ENCODE results near the gene CAPN1. TPM values are rescaled to one million over a fixed set of nuclear protein-coding genes. Genes with fewer than 3 reads are reported as not detected.
A peak's percentile ranks its signal among the peaks of the same experiment; 100 is the strongest.

Gene CAPN1
- total RNA-seq, 1 donor from 2014 or later = 225 TPM

DNA sequence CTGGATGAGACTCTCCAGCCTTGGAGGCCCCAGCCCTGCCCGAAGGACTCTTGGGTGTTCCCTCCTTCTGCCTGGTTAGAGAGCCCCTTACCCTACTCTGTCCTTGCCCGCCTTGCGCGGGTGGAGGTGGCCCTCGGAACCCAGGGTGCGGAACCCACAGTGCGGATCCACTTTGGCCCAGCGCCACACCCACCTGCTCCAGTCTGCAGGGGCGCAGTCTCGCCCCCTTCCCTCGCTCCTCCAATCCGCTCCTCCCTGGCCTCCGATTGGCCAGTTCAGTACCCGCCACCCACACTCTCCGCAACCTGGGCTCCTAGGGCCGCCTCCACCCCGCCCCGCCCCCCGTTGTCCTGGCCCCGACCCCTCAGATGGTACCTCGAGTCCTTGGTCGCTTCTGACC lies 2.4 kb downstream of the CAPN1 start:
- Mint-ChIP-seq H3K27me3 (no peaks in the 10 kb centered on the region), H3K9me3 (no peaks in the 10 kb centered on the region), H3K36me3 (peaks cover 12% of the 10 kb centered on the region), H3K4me1 (ENCODE audit: unreplicated experiment) (peaks cover 11% of the 10 kb centered on the region), H3K4me3 (peak overlapping the region; percentile 95), H3K27ac (peak overlapping the region; percentile 96)
- DNase-seq (ENCODE audit: extremely low spot score, unreplicated experiment) = no peak
- no peak for TF ChIP-seq CTCF (conservative IDR thresholded peaks at IDR 0.05)

- peak overlapping the region; percentile 21 for H3K27ac Mint-ChIP-seq
- no peak for TF ChIP-seq CTCF (conservative IDR thresholded peaks at IDR 0.05)
- DNase-seq (ENCODE audit: extremely low spot score, unreplicated experiment) = no peak
- H3K9me3 Mint-ChIP-seq = no peaks in the 10 kb centered on the region
- H3K4me1 Mint-ChIP-seq (ENCODE audit: unreplicated experiment) = peaks cover 11% of the 10 kb centered on the region
- no peak overlapping the region for H3K4me3 Mint-ChIP-seq
- H3K27me3 Mint-ChIP-seq = no peaks in the 10 kb centered on the region
- H3K36me3 Mint-ChIP-seq = peaks cover 22% of the 10 kb centered on the region
These were observed 3.4 kb downstream of the CAPN1 start for GRCh38 chr11:65185171-65185570.

DNA sequence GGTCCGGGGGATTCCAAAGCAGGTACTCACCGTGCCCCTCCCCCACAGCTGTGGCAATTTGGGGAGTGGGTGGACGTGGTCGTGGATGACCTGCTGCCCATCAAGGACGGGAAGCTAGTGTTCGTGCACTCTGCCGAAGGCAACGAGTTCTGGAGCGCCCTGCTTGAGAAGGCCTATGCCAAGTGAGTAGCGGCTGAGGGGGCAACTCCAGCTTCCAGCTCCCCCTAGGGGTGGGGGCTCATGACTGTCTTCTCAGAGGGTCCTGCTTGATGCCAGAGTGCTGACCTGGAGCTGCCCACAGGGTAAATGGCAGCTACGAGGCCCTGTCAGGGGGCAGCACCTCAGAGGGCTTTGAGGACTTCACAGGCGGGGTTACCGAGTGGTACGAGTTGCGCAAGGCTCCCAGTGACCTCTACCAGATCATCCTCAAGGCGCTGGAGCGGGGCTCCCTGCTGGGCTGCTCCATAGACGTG lies 4.2 kb downstream of the CAPN1 start:
- DNase-seq (ENCODE audit: extremely low spot score, unreplicated experiment) = no peak
- peaks cover 11% of the 10 kb centered on the region for H3K4me1 Mint-ChIP-seq (ENCODE audit: unreplicated experiment)
- peaks cover 26% of the 10 kb centered on the region for H3K36me3 Mint-ChIP-seq
- H3K4me3 Mint-ChIP-seq = no peak overlapping the region
- TF ChIP-seq CTCF (conservative IDR thresholded peaks at IDR 0.05) = no peak
- H3K27ac Mint-ChIP-seq = no peak overlapping the region
- H3K9me3 Mint-ChIP-seq = no peaks in the 10 kb centered on the region
- no peaks in the 10 kb centered on the region for H3K27me3 Mint-ChIP-seq

GRCh38 chr11:65186701-65187100 lies 5.0 kb downstream of the CAPN1 start:
- Mint-ChIP-seq H3K9me3 (no peaks in the 10 kb centered on the region), H3K36me3 (peaks cover 26% of the 10 kb centered on the region), H3K4me1 (ENCODE audit: unreplicated experiment) (peaks cover 11% of the 10 kb centered on the region), H3K27me3 (no peaks in the 10 kb centered on the region), H3K27ac (peak overlapping the region; percentile 31), H3K4me3 (no peak overlapping the region)
- TF ChIP-seq CTCF (conservative IDR thresholded peaks at IDR 0.05) = no peak
- DNase-seq (ENCODE audit: extremely low spot score, unreplicated experiment) = no peak

GRCh38 chr11:65187146-65187675 lies 5.5 kb downstream of the CAPN1 start:
- peaks cover 28% of the 10 kb centered on the region for H3K36me3 Mint-ChIP-seq
- no peaks in the 10 kb centered on the region for H3K27me3 Mint-ChIP-seq
- DNase-seq (ENCODE audit: extremely low spot score, unreplicated experiment) = no peak
- peaks cover 10% of the 10 kb centered on the region for H3K4me1 Mint-ChIP-seq (ENCODE audit: unreplicated experiment)
- TF ChIP-seq CTCF (conservative IDR thresholded peaks at IDR 0.05) = no peak
- no peaks in the 10 kb centered on the region for H3K9me3 Mint-ChIP-seq
- H3K4me3 Mint-ChIP-seq = no peak overlapping the region
- no peak overlapping the region for H3K27ac Mint-ChIP-seq
